CD14-positive monocyte (primary cell): ENCODE measurements around the gene YIF1B. TPM values are rescaled to one million over a fixed set of nuclear protein-coding genes. Genes with fewer than 3 reads are reported as not detected.

Experiments
- DNase-seq, 3 donors: peaks; one replicate each; pipeline ENCODE4 v3.0.0-alpha.2; 2011 to 2022
- H2AFZ ChIP-seq: 2 replicates; pipeline ENCODE4 v1.6.0; 2012; ENCODE audit warnings: mild to moderate bottlenecking, low read depth, low read length, inconsistent platforms; ENCODE audit not compliant: insufficient read depth, poor library complexity, severe bottlenecking
- H3K27ac ChIP-seq, 2 donors: 1 replicate in 1 of 2; 2 replicates in 1 of 2; pipeline ENCODE4 v1.5.1; 2012 to 2013; ENCODE audit warnings: low read length in 2 of 2, control low read depth in 1 of 2, inconsistent platforms in 1 of 2, low read depth in 1 of 2, mild to moderate bottlenecking in 1 of 2
- H3K27me3 ChIP-seq, 2 donors: one replicate each; pipeline versions ENCODE4 v1.6.0 to v1.6.1; 2011 to 2013; ENCODE audit warnings: low read length in 2 of 2; ENCODE audit not compliant: control insufficient read depth in 2 of 2, insufficient read depth in 2 of 2
- H3K36me3 ChIP-seq, 2 donors: replicated peaks in 1 of 2; 1 replicate in 1 of 2; 2 replicates in 1 of 2; pipeline versions ENCODE4 v1.5.1 to v1.6.1; 2012 to 2013; ENCODE audit warnings: low read length in 2 of 2, control low read depth in 1 of 2, inconsistent platforms in 1 of 2, mild to moderate bottlenecking in 1 of 2; ENCODE audit not compliant: insufficient read depth in 2 of 2, control insufficient read depth in 1 of 2
- H3K4me1 ChIP-seq, 2 donors: 1 replicate in 1 of 2; 2 replicates in 1 of 2; pipeline versions ENCODE4 v1.5.1 to v1.6.1; 2012 to 2013; ENCODE audit warnings: low read length in 2 of 2, control low read depth in 1 of 2, inconsistent platforms in 1 of 2, mild to moderate bottlenecking in 1 of 2, moderate library complexity in 1 of 2; ENCODE audit not compliant: insufficient read depth in 2 of 2, control insufficient read depth in 1 of 2
- H3K4me2 ChIP-seq: replicated peaks from 2 replicates; pipeline ENCODE3; 2012; ENCODE audit warnings: low read length, moderate library complexity, mild to moderate bottlenecking; ENCODE audit not compliant: poor library complexity, severe bottlenecking; ENCODE audit errors: extremely low read depth
- H3K4me3 ChIP-seq, 3 experiments: fragments of 200-600 bp in 1 of 3; sonication (generic) in 1 of 3; replicated peaks in 1 of 3; 1 replicate in 2 of 3; 2 replicates in 1 of 3; pipeline ENCODE4 v1.5.1; 2011 to 2013; ENCODE audit warnings: low read length in 3 of 3, mild to moderate bottlenecking in 3 of 3, control low read depth in 2 of 3, low read depth in 2 of 3, inconsistent platforms in 1 of 3, moderate library complexity in 1 of 3
- H3K79me2 ChIP-seq: 2 replicates; pipeline ENCODE4 v1.6.0; 2012; ENCODE audit warnings: mild to moderate bottlenecking, control low read depth, inconsistent platforms, low read length, moderate library complexity; ENCODE audit not compliant: insufficient read depth
- H3K9ac ChIP-seq: 2 replicates; pipeline ENCODE4 v1.6.0; 2017; ENCODE audit warnings: low read length, mild to moderate bottlenecking; ENCODE audit not compliant: insufficient read depth, poor library complexity, severe bottlenecking
- H3K9me3 ChIP-seq, 2 donors: replicated peaks in 1 of 2; 1 replicate in 1 of 2; 2 replicates in 1 of 2; pipeline versions ENCODE4 v1.5.1 to v1.6.1; 2012 to 2013; ENCODE audit warnings: low read length in 2 of 2, control low read depth in 1 of 2; ENCODE audit not compliant: control insufficient read depth in 1 of 2, insufficient read depth in 1 of 2
- H4K20me1 ChIP-seq: 2 replicates; pipeline ENCODE4 v1.6.0; 2012; ENCODE audit warnings: mild to moderate bottlenecking, low read length, control low read depth, moderate library complexity; ENCODE audit not compliant: insufficient read depth
- H3K27ac Mint-ChIP-seq, 7 donors: one replicate each; pipeline ENCODE4 v1.8.0; 2020; ENCODE audit warnings: mild to moderate bottlenecking in 7 of 7, mixed read lengths in 7 of 7, moderate library complexity in 6 of 7, inconsistent platforms in 2 of 7
- H3K27me3 Mint-ChIP-seq, 3 donors: one replicate each; pipeline ENCODE4 v1.8.0; 2021 to 2022; ENCODE audit warnings: low read depth in 3 of 3, mild to moderate bottlenecking in 3 of 3, mixed read lengths in 3 of 3, moderate library complexity in 3 of 3, inconsistent platforms in 1 of 3
- H3K36me3 Mint-ChIP-seq, 2 donors: one replicate each; pipeline ENCODE4 v1.8.0; 2020; ENCODE audit warnings: mixed read lengths in 2 of 2, inconsistent platforms in 1 of 2, mild to moderate bottlenecking in 1 of 2
- H3K4me1 Mint-ChIP-seq: one replicate; pipeline ENCODE4 v1.8.0; 2020; ENCODE audit warnings: mild to moderate bottlenecking, mixed read lengths
- H3K4me3 Mint-ChIP-seq, 2 donors: one replicate each; pipeline ENCODE4 v1.8.0; 2020; ENCODE audit warnings: mild to moderate bottlenecking in 2 of 2, mixed read lengths in 2 of 2, moderate library complexity in 1 of 2
- H3K9me3 Mint-ChIP-seq, 7 donors: one replicate each; pipeline ENCODE4 v1.8.0; 2020 to 2022; ENCODE audit warnings: mixed read lengths in 7 of 7, mild to moderate bottlenecking in 6 of 7, moderate library complexity in 6 of 7, inconsistent platforms in 2 of 7
- CTCF ChIP-seq: fragments of 200-600 bp; IDR thresholded peaks from one replicate; pipeline ENCODE4 v1.8.0; 2022; ENCODE audit warnings: antibody characterized with exemption, mild to moderate bottlenecking
- WGBS: methylation state at CpG from one replicate; pipeline ENCODE4 v1.1.5; 2013; ENCODE audit warnings: missing lambda C conversion rate; ENCODE audit not compliant: insufficient coverage; 5-methylcytosine and 5-hydroxymethylcytosine counted together
- intact Hi-C, 2 donors: fragments of 100-400 bp; cut with micrococcal nuclease; formaldehyde crosslinking; loops; one replicate each; pipeline versions ENCODE4 v1.15.0 to v1.15.1; 2023
- polyA plus RNA-seq, 3 donors: library from polyadenylated mRNA; depleted of rRNA in 1 of 3; unstranded in 2 of 3; stranded (reverse) in 1 of 3; fragments of 300-500 nt in 2 of 3; fragments of >200 nt in 1 of 3; fragmentation: Illumina TruSeq in 2 of 3; gene quantifications; 1 replicate in 2 of 3; 2 replicates in 1 of 3; pipeline ENCODE4 v1.2.3, GENCODE V29; 2012 to 2021

The YIF1B gene
- polyA plus RNA-seq, 3 donors, result 79.4 to 90.5 (median 86.1) TPM

- H3K27me3 Mint-ChIP-seq, result peaks cover 32 to 67% (median 39%) of the 10 kb centered on the region in 3 donors
- Histone ChIP-seq H4K20me1 (no peaks in the 10 kb centered on the region), H3K27ac (no peak overlapping the region), H3K4me2 (no peak overlapping the region), H3K9ac (no peak overlapping the region), H3K9me3 (no peaks in the 10 kb centered on the region), H2AFZ (no peak overlapping the region), H3K27me3 (peaks cover 0 to 38% of the 10 kb centered on the region in 2 donors), H3K79me2 (no peaks in the 10 kb centered on the region), H3K4me1 (peaks cover under 1 to 2% of the 10 kb centered on the region in 2 donors), H3K36me3 (no peaks in the 10 kb centered on the region), H3K4me3 (no peak overlapping the region)
- no peak overlapping the region for H3K27ac Mint-ChIP-seq
- H3K9me3 Mint-ChIP-seq, result peaks cover 0 to 3% (median 0%) of the 10 kb centered on the region in 7 donors
- no peak overlapping the region for H3K4me3 Mint-ChIP-seq
- peaks cover 4% of the 10 kb centered on the region for H3K4me1 Mint-ChIP-seq
- no peak for TF ChIP-seq CTCF
- intact Hi-C loops, result no loop called here
- WGBS, result 87% methylated on average over 9 of the region's 16 CpGs
- no peaks in the 10 kb centered on the region for H3K36me3 Mint-ChIP-seq
- DNase-seq, result no peak
Observed at GRCh38 chr19:38355728-38356725, 40.3 kb upstream of the YIF1B start.

GRCh38 chr19:38352611-38353010, 36.9 kb upstream of the YIF1B start:
- Histone ChIP-seq H3K4me2 (no peak overlapping the region), H3K27me3 (peaks cover 0 to 9% of the 10 kb centered on the region in 2 donors), H4K20me1 (no peaks in the 10 kb centered on the region), H3K79me2 (no peaks in the 10 kb centered on the region), H3K4me1 (no peaks in the 10 kb centered on the region), H3K36me3 (no peaks in the 10 kb centered on the region), H2AFZ (no peak overlapping the region), H3K27ac (no peak overlapping the region), H3K9me3 (no peaks in the 10 kb centered on the region), H3K4me3 (no peak overlapping the region), H3K9ac (no peak overlapping the region)
- no peaks in the 10 kb centered on the region for H3K36me3 Mint-ChIP-seq
- WGBS, result 82% methylated on average over 4 of the region's 8 CpGs
- no peaks in the 10 kb centered on the region for H3K4me1 Mint-ChIP-seq
- peaks cover 13 to 33% (median 21%) of the 10 kb centered on the region in 3 donors for H3K27me3 Mint-ChIP-seq
- TF ChIP-seq CTCF, result no peak
- intact Hi-C loops, result no loop called here
- no peak overlapping the region for H3K27ac Mint-ChIP-seq
- DNase-seq, result no peak
- peaks cover 0 to 3% (median 0%) of the 10 kb centered on the region in 7 donors for H3K9me3 Mint-ChIP-seq
- no peak overlapping the region for H3K4me3 Mint-ChIP-seq
